ENCODE results near the gene ZNF746. TPM values are rescaled to one million over a fixed set of nuclear protein-coding genes. Genes with fewer than 3 reads are reported as not detected.

ZNF746 gene
- total RNA-seq, 4 donors from 2014 or later = 12.4 to 17.4 (median 15.7) TPM

DNA sequence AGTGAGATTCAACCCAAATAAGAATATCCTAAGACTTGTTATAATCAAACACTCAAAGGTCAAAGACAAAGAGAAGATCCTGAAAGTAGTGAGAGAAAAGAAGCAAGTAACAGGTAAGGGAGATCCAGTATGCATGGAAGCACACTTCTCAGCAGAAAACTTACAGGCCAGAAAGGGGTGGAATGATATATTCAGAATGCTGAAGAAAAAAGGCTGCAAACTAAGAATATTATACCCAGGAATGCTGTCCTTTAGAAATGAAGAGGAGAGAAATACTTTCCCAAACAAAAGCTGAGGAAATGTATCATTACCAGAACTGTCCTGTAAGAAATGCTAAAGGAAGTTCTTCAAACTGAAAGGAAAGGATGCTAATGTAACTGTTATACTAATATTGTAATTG lies 12.6 kb upstream of the ZNF746 start:
- in situ Hi-C loops (cut with MboI; ENCODE audit: low sequenced_read_pairs in 4 of 4) (no loop called here), intact Hi-C loops (cut with DNase I; ENCODE audit: low total_unique reads) (no loop called here)
- peaks cover 0 to 23% (median 0%) of the 10 kb centered on the region in 3 donors for H3K9me3 ChIP-seq

GRCh38 chr7:149509774-149510173 lies 12.2 kb upstream of the ZNF746 start:
- no peak overlapping the region for H3K27ac ChIP-seq
- DNase-seq (no peak), ATAC-seq (no peak)
- H3K36me3 ChIP-seq = no peaks in the 10 kb centered on the region
- H3K9me3 ChIP-seq = peaks cover 0 to 23% (median 0%) of the 10 kb centered on the region in 3 donors
- intact Hi-C loops (cut with DNase I; ENCODE audit: low total_unique reads) (no loop called here), in situ Hi-C loops (cut with MboI; ENCODE audit: low sequenced_read_pairs in 4 of 4) (no loop called here)
- H3K4me3 ChIP-seq = no peak overlapping the region
- H3K4me1 ChIP-seq = no peaks in the 10 kb centered on the region
- TF ChIP-seq, protein P1, sequence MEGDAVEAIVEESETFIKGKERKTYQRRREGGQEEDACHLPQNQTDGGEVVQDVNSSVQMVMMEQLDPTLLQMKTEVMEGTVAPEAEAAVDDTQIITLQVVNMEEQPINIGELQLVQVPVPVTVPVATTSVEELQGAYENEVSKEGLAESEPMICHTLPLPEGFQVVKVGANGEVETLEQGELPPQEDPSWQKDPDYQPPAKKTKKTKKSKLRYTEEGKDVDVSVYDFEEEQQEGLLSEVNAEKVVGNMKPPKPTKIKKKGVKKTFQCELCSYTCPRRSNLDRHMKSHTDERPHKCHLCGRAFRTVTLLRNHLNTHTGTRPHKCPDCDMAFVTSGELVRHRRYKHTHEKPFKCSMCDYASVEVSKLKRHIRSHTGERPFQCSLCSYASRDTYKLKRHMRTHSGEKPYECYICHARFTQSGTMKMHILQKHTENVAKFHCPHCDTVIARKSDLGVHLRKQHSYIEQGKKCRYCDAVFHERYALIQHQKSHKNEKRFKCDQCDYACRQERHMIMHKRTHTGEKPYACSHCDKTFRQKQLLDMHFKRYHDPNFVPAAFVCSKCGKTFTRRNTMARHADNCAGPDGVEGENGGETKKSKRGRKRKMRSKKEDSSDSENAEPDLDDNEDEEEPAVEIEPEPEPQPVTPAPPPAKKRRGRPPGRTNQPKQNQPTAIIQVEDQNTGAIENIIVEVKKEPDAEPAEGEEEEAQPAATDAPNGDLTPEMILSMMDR (IDR thresholded peaks at IDR 0.05 in 4 of 5, conservative IDR thresholded peaks at IDR 0.05 in 1 of 5) = no peak
- no peak for TF ChIP-seq POLR2A (IDR thresholded peaks at IDR 0.05)
- H3K27me3 ChIP-seq = no peaks in the 10 kb centered on the region

More for the DNA sequence above, 12.6 kb upstream of the ZNF746 start:
- ATAC-seq (no peak), DNase-seq (no peak)
- TF ChIP-seq, protein P1 (IDR thresholded peaks at IDR 0.05 in 4 of 5, conservative IDR thresholded peaks at IDR 0.05 in 1 of 5) = no peak
- TF ChIP-seq POLR2A (IDR thresholded peaks at IDR 0.05) = no peak
- Histone ChIP-seq H3K27me3 (no peaks in the 10 kb centered on the region), H3K27ac (no peak overlapping the region), H3K4me1 (no peaks in the 10 kb centered on the region), H3K36me3 (no peaks in the 10 kb centered on the region), H3K4me3 (no peak overlapping the region)

DNA sequence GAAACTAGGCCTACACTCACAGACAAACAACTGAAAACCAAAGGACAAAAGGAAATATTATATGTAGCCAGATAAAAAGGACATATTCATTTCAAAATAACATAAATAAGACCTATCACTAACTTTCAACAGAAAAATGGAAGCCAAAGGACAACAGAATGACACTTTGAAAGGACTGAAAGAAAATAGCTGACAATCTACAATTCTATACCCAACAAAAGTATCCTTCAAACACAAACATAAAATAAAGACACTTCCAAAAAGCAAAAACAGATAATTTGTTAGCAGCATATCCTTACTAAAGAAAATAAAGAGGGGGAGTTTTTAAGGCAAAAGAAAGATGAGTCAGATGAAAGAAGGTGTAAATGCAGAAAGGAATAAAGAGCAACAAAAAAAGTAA lies 7.9 kb upstream of the ZNF746 start:
- Histone ChIP-seq H3K27me3 (no peaks in the 10 kb centered on the region), H3K36me3 (no peaks in the 10 kb centered on the region), H3K4me3 (no peak overlapping the region), H3K4me1 (no peaks in the 10 kb centered on the region), H3K9me3 (peaks cover 0 to 23% (median 0%) of the 10 kb centered on the region in 3 donors), H3K27ac (no peak overlapping the region)
- intact Hi-C loops (cut with DNase I; ENCODE audit: low total_unique reads) (no loop called here), in situ Hi-C loops (cut with MboI; ENCODE audit: low sequenced_read_pairs in 4 of 4) (no loop called here)
- TF ChIP-seq, protein P1 (IDR thresholded peaks at IDR 0.05 in 4 of 5, conservative IDR thresholded peaks at IDR 0.05 in 1 of 5) = no peak
- no peak for TF ChIP-seq POLR2A (IDR thresholded peaks at IDR 0.05)
- DNase-seq = no peak
- no peak for ATAC-seq

GRCh38 chr7:149501651-149502050 lies 4.0 kb upstream of the ZNF746 start:
- Histone ChIP-seq H3K27me3 (no peaks in the 10 kb centered on the region), H3K4me1 (peaks cover 0 to 2% of the 10 kb centered on the region in 2 donors), H3K9me3 (peaks cover 0 to 7% (median 0%) of the 10 kb centered on the region in 3 donors), H3K4me3 (no peak overlapping the region), H3K27ac (no peak overlapping the region), H3K36me3 (no peaks in the 10 kb centered on the region)
- intact Hi-C loops (cut with DNase I; ENCODE audit: low total_unique reads) (no loop called here), in situ Hi-C loops (cut with MboI; ENCODE audit: low sequenced_read_pairs in 4 of 4) (no loop called here)
- TF ChIP-seq, protein P1 (IDR thresholded peaks at IDR 0.05 in 4 of 5, conservative IDR thresholded peaks at IDR 0.05 in 1 of 5) = no peak
- no peak for TF ChIP-seq POLR2A (IDR thresholded peaks at IDR 0.05)
- DNase-seq = no peak
- no peak for ATAC-seq

GRCh38 chr7:149500910-149501309 lies 3.3 kb upstream of the ZNF746 start:
- in situ Hi-C loops (cut with MboI; ENCODE audit: low sequenced_read_pairs in 4 of 4) = no loop called here
- peaks cover 4 to 6% of the 10 kb centered on the region in 2 donors for H3K4me1 ChIP-seq
- no peaks in the 10 kb centered on the region for H3K36me3 ChIP-seq
- intact Hi-C loops (cut with DNase I; ENCODE audit: low total_unique reads) = no loop called here
- ATAC-seq = no peak
- DNase-seq = no peak
- TF ChIP-seq, protein P1 (IDR thresholded peaks at IDR 0.05 in 4 of 5, conservative IDR thresholded peaks at IDR 0.05 in 1 of 5) = no peak
- no peak for TF ChIP-seq POLR2A (IDR thresholded peaks at IDR 0.05)
- H3K27ac ChIP-seq = no peak overlapping the region
- no peak overlapping the region for H3K4me3 ChIP-seq
- H3K27me3 ChIP-seq = no peaks in the 10 kb centered on the region
- peaks cover 0 to 4% (median 0%) of the 10 kb centered on the region in 3 donors for H3K9me3 ChIP-seq

All from gastrocnemius medialis (tissue), 4 donors.